Stimulated activated CD8-positive, alpha-beta memory T cell treated with anti-CD3 and anti-CD28 coated beads, Interleukin-2, amount 100 ng/mL, for 48 hours (primary cell): ENCODE data around the gene SDSL.

Source experiments
- DNase-seq, 2 donors: peaks; one replicate each; pipeline ENCODE4 v3.0.0-alpha.2; 2020; ENCODE audit warnings: low read depth in 2 of 2

Gene SDSL

DNA sequence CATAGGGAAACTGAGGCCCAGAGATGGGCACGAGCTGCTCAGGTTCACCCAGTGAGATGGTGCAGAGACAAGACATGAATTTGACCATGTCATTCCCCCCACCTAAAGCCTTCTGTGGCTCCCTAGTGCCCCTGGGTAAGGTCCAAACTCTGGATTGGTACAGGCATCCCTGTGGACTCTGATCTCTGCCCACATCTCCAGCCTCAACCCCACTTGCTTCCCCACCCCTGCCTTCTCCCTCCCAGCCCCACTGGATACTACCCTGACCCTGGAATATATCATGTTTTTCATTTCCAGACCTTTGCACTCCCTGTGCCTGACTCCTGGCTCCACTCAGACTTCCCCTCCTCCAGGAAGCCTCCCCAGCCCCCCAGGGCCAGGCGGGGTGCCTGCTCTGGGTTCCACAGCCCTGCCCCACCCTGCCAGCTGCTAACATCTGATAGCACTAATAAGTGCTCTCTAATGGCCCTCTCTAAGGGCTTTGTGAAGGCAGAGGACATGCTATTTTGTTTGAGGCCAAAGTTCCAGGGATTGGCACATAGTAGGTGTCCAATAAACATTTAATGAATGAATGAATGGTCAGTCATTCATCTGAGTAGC is 1.1 kb upstream of the SDSL start:
- no peak for DNase-seq

DNA sequence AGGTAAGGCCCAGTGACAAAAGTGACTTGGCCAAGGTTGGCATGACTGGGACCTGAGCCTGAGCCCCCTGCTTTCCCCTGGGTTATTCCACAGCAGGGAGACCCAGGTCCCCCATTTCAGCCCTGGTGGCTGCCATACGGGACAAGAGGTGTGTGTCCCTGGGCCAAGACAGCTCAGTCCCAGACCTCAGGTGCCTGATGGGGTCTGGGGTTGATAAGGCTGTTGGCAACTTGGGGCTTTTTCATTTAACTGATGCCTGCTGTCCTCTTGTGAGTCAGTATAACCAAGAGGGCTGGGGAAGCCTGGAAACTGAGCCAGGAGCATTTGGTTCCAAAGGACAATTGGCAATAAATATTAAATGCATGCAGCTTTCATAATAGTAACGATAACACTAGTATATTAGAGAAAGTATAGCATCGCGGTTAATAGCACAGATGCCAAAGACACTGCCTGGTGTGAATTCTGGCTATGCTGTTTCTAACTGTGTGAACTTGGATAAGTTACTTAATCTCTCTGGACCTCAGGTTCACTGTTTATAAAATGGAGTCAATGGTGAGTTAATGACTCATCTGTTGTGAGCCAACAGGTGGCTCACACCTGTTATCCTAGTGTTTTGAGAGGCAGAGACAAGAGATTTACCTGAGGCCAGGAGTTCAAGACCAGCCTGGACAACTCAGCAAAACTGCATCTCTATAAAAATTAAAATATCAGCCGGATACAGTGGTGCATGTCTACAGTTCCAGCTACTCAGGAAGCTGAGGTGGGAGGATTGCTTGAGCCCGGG is 898 bp downstream of the SDSL start:
- no peak for DNase-seq

DNA sequence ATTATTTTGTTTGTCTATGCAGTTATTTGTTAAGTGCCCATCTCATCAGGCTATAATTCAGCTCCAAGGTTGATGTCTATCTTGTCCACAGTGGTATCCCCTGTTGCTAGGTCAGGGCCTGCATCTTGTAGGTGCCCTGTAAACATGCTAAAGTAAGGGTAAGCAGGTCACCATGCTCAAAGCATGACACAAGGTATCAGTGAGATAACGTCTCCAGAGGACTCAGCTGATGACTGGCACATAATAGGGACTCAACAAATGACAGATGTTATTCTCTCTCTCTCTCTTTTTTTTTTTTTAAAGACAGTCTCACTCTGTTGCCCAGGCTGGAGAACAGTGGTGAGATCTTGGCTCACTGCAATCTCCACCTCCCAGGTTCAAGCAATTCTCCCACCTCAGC is 2.3 kb downstream of the SDSL start:
- no peak for DNase-seq

DNA sequence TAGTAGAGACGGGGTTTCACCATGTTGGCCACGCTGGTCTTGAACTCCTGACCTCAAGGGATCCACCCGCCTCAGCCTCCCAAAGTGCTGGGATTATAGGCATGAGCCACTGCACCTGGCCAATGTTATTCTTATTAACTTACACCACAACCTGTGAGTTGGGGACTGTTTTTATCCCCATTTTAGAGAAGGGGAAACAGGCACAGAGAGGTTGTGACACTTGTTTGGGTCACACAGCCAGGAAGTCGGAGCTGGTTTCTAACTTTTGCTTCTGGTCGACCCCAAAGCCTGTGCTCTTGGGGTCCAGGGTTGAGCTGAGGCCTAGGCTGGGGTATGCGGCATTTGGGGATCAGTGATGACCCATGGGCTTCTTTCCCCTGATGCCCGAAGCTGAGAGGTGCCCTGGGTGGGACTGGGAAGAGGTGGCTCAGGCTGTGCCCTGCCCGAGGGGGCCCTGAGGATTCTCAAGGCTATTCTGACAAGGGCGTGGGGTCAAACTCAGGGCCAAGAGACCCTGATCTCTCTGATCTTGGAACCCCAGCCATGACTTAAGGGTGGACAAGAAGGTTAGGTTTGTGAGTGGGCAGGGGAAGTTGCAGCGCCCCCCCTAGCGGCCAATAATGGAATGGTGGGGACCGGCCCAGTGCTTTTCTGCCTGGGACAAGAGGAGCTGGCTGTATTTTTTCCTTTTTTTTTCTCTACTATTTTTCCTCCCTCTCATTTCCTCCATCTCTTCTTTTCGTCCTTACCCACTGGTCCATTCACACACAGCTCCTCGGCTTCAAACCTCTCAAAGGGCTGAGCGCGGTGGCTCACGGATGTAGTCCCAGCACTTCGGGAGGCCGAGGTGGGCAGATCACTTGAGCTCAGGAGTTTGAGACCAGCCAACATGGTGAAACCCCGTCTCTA is 3.0 kb downstream of the SDSL start:
- peak; percentile 25 to 41 for DNase-seq

DNA sequence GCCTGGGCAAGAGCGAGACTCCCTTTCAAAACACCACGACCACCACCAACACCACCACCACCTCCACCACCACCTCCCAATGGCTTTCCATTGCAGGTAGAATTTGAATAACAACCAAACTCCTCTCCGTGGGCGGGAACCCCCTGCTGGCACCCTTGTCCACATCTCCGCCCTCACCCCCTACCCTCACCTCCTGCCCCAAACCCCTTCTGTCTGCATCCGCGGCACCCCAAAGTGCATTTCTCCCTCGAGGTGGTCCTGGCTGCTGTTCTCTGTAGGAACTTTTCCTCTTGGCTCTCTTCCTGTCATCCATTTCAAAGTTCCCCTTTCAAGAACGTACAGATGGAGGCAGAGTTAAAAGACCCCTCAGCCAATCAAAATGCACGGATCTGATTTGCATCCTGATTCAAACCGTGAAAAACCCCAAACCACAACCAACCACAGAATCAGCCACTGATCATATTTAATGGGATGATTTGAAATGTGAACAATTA is 3.8 kb downstream of the SDSL start:
- no peak for DNase-seq

DNA sequence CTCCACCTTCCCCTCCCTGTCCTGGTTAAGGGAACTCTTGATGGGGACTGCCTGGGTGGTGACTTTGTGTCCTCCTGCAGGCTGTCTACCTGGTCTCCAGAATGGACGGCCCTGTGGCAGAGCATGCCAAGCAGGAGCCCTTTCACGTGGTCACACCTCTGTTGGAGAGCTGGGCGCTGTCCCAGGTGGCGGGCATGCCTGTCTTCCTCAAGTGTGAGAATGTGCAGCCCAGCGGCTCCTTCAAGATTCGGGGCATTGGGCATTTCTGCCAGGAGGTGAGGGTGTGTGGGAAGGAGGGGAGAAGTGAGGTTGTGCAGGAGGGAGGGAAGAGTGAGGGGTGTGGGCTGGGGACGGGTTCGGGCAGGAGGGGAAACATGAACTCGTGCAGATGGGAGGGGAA is 5.7 kb downstream of the SDSL start:
- no peak for DNase-seq

DNA sequence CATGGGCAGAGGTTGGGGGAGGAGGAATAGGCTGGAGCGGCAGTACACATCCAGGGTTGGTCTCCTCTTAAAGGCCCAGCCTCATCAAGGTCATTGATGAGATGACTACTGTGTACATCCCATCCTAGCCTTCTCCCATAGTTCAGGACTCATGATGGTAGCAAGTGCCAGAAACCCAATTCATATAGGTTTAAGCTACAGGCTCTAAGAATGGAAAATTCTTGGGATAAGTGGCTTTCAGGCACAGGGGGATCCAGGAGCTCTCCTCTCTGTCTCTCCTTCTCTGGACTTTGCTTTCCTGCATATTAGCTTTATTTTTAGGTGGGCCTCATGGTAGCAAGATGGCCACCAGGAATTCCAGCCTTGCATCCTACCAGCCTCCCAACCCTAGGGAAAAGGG is 6.3 kb downstream of the SDSL start:
- no peak for DNase-seq

DNA sequence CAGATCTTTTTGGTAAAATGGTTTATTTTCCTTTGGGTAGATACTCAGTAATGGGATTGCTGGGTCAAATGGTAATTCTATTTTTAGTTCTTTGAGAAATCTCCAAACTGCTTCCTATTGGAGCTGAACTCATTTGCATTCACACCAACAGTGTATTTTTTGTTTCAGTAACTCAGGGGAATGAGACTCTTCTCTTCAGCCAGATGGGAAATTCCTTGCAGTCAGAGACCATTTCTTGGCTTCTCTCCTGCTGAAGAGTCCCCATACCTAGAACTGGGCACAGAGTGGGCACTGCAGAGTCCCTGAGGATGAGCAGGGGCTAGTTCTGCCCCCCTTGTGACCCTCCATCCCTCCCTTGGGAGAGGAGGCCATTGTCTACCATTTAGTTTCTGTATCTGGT is 10.8 kb downstream of the SDSL start:
- no peak for DNase-seq

DNA sequence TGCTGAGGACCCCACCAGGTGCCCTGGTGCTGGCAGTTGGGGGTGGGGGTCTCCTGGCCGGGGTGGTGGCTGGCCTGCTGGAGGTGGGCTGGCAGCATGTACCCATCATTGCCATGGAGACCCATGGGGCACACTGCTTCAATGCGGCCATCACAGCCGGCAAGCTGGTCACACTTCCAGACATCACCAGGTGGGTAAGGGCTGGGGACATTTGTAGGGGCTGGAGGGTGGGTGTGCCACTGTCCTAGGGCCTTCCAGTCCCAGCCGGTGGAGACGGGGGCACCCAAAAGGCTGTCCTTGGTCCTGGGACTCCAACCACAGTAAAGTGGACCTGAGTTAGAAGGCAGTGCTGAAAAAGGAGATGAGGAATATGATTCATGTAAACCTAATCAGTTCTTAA is 13.2 kb downstream of the SDSL start:
- no peak for DNase-seq

DNA sequence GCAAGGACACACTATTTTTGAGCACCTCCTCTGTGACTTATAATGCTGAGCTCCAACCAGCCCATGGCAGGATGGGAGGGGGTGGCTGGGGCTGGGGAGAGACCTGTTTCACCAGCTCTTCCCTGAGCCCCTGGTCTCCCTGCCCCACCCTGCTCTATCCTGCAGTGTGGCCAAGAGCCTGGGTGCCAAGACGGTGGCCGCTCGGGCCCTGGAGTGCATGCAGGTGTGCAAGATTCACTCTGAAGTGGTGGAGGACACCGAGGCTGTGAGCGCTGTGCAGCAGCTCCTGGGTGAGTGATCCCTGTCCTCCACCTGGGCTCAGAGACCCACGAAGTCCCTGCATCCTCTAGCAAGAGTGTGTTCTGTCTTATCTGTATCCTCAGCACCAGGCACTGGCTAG is 14.4 kb downstream of the SDSL start:
- DNase-seq: no peak

DNA sequence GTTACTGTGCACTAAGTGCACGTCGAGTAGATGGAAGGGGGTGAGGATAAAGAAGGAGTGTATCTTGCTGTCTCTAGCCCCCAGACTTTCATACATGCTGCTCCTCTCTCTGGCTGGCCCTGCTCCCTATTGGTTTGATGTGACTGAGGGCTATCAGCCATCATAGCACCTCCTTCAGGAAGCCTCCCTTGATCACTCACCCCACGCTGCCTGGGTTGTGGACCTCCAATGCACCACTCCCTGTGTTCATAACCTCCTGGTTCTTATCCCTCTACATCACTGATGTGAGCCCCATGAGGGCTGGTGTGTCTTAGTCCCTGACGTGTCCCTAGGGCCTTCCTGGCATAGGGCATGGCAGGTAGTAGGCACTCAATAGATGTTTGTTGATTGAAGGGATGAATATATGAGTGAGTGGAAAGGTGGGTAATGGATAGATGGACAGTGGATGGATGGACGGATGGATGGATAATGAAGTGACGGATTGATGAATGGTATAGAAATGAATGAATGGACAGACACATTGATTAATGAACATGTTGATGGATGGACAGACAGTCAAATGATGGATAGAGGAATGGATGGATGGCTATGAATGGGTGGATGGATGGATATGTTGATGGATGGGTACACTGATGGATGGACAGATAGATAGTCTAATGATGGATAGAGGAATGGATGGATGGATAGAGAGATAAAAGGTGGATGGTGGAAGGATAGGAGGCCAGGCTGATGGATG is 15.0 kb downstream of the SDSL start:
- no peak for DNase-seq

DNA sequence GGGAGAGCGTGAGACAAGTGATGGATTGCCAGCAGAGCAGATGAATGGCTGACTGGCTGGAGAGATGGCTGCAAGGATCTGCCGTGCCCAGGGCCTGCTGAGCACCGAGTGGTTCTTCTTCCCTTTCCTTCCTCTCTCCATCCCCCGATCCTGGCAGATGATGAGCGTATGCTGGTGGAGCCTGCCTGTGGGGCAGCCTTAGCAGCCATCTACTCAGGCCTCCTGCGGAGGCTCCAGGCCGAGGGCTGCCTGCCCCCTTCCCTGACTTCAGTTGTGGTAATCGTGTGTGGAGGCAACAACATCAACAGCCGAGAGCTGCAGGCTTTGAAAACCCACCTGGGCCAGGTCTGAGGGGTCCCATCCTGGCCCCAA is 15.5 kb downstream of the SDSL start:
- no peak for DNase-seq

DNA sequence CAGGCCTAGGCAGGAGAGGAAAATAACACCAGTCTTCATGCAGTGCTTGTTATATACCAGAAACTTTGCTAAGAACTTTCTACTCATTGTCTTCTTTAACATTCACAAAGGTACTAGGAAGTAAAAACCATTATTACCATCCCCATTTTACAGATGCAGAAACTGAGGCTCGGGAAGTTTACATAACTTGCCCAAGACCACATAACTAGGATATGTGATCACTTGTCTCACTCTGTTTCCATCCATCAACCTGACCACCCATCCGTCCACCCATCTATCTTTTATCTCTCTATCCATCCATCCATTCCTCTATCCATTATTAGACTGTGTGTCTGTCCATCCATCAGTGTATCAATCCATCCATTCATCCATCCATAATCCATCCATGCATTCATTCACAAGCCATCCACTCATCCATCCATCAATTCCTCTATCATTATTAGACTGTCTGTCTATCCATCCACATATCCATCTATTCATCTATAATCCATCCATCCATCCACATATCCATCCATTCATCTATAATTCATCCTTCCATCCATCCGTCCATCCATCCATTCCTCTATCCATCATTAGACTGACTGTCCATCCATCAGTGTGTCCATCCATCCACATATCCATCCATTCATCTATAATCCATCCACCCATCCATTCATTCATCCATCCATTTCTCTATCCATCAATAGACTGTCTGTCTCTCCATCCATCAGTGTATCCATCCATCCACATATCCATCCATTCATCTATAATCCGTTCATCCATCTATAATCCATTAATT is 16.5 kb downstream of the SDSL start:
- no peak for DNase-seq

DNA sequence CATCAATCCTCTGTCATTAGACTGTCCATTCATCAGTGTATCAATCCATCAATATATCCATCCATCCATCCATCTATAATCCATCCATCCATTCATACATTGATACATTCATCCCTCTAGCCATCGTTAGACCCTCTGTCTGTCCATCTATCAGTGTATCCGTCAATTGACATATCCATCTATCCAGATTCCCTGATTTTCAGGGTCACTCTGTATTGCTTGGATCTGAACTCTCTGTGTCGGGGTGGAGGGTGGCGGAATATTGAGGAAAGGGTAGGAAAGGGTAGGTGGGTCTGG is 17.1 kb downstream of the SDSL start:
- no peak for DNase-seq

DNA sequence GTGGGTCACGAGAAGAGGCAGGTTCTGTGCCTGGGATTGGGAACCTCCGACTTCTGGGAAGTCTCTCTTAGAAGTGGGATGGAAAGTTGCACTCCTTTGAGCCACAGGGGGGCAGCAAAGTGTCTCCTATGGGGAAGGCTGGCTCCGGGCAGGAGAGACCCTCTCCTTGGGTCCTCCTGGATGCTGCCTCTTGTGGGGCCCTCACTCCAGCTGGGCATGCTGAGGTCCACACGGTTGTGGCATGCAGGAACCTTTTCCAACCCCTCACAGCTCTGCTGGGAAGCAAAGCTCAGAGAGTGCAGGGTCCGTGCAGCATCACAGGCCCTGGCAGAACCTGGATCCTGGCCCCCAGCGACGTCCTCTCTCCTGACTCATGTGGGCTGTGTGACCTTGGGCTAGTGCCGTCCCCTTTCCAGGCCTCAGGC is 17.4 kb downstream of the SDSL start:
- no peak for DNase-seq

DNA sequence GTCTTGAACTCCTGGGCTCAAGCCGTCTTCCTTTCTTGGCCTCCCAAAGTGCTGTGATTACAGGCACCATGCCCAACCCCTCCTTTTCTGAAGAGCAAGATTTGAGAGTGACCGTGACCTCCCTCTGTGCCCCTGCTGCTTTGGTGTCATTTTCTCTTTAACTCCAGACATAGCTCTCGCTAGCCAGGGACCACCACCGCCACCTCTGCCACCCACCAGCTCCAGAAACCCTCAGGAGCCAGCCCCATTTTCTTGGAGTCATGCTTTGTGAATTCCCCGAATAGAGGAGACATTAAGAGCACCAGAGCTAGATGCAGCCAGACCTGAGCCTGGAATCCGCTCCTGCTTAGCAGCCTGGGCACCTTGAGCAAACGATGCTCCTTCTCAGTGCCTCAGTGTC is 18.2 kb downstream of the SDSL start:
- DNase-seq: no peak

DNA sequence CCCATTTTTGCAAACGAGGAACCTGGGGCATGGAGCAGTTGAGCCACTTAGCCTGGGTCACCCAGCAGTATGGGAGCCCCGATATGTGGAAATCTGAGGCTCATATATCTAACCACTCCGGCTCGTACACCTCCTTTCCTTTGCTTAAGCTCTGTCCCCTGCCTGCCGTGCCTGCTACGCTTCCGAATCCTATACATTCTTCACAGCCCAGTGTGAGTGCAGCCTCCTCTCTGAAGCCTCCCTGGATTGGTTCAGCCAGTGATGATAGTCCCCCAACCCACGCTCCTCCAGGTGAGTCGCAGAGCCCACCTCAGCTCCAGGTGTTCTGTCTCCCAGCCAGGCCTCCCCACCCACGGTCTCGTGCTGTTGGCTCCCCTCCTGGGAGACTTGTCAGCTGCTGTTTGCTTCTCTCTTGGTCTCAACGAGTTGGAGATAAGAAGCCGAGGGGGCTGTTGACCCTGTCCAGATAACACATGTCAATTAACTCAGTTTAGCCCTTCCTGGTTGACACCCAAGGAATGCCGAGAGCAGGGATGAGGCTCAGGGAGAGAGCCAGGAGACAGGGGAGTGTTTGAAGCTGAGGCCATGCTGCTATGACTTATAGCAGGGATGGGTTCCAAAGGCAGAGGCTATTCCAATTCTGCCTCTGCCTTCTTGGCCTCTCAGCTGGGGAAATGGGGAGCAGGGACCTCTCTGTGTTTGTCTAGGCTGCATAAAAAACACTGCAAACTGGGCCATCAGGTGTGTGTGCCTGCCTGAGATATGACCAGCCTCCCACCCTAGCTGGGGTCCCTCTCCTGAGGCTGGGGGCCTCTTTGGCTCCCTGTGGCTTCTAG is 19.0 kb downstream of the SDSL start:
- DNase-seq: no peak

DNA sequence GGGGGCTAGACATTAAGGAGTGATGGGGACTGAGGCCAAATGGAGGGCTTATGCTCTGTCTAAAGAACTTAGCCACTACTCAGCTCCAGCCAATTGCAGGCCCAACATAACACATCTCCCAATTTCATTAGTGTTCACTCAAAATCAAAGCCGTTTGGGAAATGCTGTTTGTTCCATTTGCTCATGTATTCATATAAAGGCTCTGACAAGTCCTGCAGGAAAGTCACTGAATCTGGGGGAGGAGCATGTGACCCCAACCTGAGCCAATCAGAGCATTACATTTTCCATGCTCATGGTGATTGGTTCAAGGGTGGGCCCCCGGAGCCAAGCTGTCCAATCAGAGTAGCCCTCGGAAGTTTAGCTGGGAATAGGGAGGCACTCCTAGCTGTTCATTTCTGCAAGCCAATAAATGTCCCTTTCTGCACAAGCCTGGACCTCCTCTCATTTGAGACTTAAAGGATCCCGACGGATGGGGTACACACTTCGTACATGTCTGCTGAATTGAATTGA is 20.9 kb downstream of the SDSL start:
- no peak for DNase-seq

DNA sequence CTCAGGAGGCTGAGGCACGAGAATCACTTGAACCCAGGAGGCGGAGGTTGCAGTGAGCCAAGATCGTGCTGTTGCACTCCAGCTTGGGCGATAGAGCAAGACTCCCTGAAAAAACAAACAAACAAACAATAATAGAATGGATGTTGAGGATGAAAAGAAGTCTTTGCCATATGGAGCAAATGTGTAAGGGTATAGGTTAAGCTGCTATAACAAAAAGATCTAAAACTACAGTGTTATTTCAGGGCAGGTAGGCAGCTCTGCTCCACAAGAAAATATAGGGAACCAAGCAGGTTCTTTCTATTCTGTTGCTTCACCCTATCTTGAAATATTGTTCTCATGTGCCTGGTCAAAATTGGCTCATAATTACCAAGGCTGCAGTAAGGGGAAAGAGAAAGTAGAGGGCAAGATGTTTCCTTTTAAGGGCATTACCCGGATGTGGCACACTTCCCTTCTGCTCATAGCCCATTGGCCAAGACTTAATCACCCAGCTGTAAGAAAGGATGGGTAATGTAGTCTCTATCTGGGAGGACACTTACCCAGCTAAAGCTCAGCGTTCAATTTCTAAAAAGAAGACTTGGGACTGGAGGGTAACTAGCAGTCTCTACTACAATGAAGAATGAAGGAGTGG is 23.5 kb downstream of the SDSL start:
- no peak for DNase-seq

DNA sequence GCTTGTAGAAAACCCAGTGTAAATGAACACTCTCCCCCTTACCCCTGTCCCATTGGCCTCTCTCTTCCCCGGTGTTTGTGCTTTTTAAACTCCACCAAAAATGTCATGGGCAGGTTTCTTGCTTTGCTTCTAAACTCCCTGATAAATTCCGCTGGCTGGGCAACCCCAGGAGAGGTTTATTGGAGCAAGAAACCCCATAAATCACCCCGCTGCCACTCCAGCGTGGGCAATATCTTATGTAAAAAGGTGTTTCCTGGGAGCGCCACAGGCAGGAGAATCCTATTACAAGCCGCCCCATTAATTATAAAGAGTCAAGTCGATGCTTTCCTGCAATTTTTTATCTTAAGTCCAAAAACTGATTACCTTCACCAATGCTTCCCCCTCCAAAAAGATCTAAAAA is 26.7 kb downstream of the SDSL start:
- no peak for DNase-seq
